Measurements from ENCODE around the gene PRKCSH.
A peak's percentile ranks its signal among the peaks of the same experiment; 100 is the strongest.

PRKCSH gene

GRCh38 chr19:11420429-11421370 lies 14.7 kb upstream of the PRKCSH start (continued):
- TF ChIP-seq ZNF146 (tag by site-specific recombination; IDR thresholded peaks at IDR 0.05) (no peak), ZNF518A (tag by site-specific recombination; conservative IDR thresholded peaks at IDR 0.05; ENCODE audit: low read depth) (no peak), SP3 (tag by site-specific recombination; IDR thresholded peaks at IDR 0.05) (no peak), PATZ1 (tag by site-specific recombination; IDR thresholded peaks at IDR 0.05) (peak; percentile 50), ZNF266 (tag by site-specific recombination; IDR thresholded peaks at IDR 0.05; ENCODE audit: low read depth) (no peak), TCF7L2 (IDR thresholded peaks at IDR 0.05; ENCODE audit: borderline replicate concordance, low read depth, low read length) (no peak), ZNF707 (tag by site-specific recombination; IDR thresholded peaks at IDR 0.05) (no peak), ZNF76 (tag by site-specific recombination; IDR thresholded peaks at IDR 0.05; ENCODE audit: borderline replicate concordance, low read depth) (no peak), ZNF19 (tag by site-specific recombination; IDR thresholded peaks at IDR 0.05; ENCODE audit: low read depth) (no peak), ZNF423 (tag by site-specific recombination; IDR thresholded peaks at IDR 0.05) (no peak), ZNF501 (tag by site-specific recombination; IDR thresholded peaks at IDR 0.05) (no peak), ZNF629 (tag by site-specific recombination; IDR thresholded peaks at IDR 0.05) (peak; percentile 48; the same call in 1 of the 2 replicates), MEIS1 (CRISPR knock-in tag; IDR thresholded peaks at IDR 0.05; ENCODE audit: borderline replicate concordance) (no peak), ZNF792 (tag by site-specific recombination; IDR thresholded peaks at IDR 0.05) (no peak), ZNF580 (tag by site-specific recombination; IDR thresholded peaks at IDR 0.05) (no peak), AEBP2 (tag by site-specific recombination; IDR thresholded peaks at IDR 0.05; ENCODE audit: borderline replicate concordance) (no peak), ZNF555 (tag by site-specific recombination; conservative IDR thresholded peaks at IDR 0.05) (no peak), SP7 (tag by site-specific recombination; IDR thresholded peaks at IDR 0.05) (peak; percentile 22; the same call in 1 of the 2 replicates), ZNF121 (tag by site-specific recombination; IDR thresholded peaks at IDR 0.05) (no peak), KLF1 (tag by site-specific recombination; IDR thresholded peaks at IDR 0.05) (peak; percentile 59; the same call in 1 of the 2 replicates), ZNF24 (tag by site-specific recombination; IDR thresholded peaks at IDR 0.05) (no peak), ZNF280C (tag by site-specific recombination; IDR thresholded peaks at IDR 0.05) (no peak), ZNF785 (tag by site-specific recombination; IDR thresholded peaks at IDR 0.05) (no peak), ZNF521 (tag by site-specific recombination; IDR thresholded peaks at IDR 0.05) (no peak), ZNF366 (tag by site-specific recombination; conservative IDR thresholded peaks at IDR 0.05) (peak; percentile 21; the same call in 1 of the 2 replicates)
- TF ChIP-seq, protein P1, sequence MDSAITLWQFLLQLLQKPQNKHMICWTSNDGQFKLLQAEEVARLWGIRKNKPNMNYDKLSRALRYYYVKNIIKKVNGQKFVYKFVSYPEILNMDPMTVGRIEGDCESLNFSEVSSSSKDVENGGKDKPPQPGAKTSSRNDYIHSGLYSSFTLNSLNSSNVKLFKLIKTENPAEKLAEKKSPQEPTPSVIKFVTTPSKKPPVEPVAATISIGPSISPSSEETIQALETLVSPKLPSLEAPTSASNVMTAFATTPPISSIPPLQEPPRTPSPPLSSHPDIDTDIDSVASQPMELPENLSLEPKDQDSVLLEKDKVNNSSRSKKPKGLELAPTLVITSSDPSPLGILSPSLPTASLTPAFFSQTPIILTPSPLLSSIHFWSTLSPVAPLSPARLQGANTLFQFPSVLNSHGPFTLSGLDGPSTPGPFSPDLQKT (IDR thresholded peaks at IDR 0.05; ENCODE audit: borderline replicate concordance, low read depth, low read length) = no peak
